Measurements from ENCODE around the gene PRKAG2.

The PRKAG2 gene

GRCh38 chr7:151894111-151895007, 17.4 kb upstream of the PRKAG2 start:
- Histone ChIP-seq H3K9me3 (ENCODE audit: insufficient read depth, low read length) (no peaks in the 10 kb centered on the region), H3K4me2 (ENCODE audit: low read depth, low read length, poor library complexity, severe bottlenecking) (no peak overlapping the region), H2AFZ (ENCODE audit: low read depth, low read length, severe bottlenecking) (no peak overlapping the region), H3K79me2 (ENCODE audit: insufficient read depth, low read length) (no peaks in the 10 kb centered on the region), H3K27ac (ENCODE audit: low read depth, low read length) (no peak overlapping the region), H3K4me3 (ENCODE audit: insufficient read depth, low read length, poor library complexity, severe bottlenecking) (no peak overlapping the region), H3K9me2 (replicated peaks; ENCODE audit: insufficient read depth, low read length) (no peaks in the 10 kb centered on the region), H4K20me1 (ENCODE audit: low read depth, low read length) (no peaks in the 10 kb centered on the region), H3K27me3 (ENCODE audit: low read length) (no peaks in the 10 kb centered on the region), H3K9ac (ENCODE audit: low read length) (no peak overlapping the region), H3F3A (ENCODE audit: insufficient read depth) (no peaks in the 10 kb centered on the region), H3K36me3 (ENCODE audit: low read length) (no peaks in the 10 kb centered on the region)
- TF ChIP-seq, protein P1, sequence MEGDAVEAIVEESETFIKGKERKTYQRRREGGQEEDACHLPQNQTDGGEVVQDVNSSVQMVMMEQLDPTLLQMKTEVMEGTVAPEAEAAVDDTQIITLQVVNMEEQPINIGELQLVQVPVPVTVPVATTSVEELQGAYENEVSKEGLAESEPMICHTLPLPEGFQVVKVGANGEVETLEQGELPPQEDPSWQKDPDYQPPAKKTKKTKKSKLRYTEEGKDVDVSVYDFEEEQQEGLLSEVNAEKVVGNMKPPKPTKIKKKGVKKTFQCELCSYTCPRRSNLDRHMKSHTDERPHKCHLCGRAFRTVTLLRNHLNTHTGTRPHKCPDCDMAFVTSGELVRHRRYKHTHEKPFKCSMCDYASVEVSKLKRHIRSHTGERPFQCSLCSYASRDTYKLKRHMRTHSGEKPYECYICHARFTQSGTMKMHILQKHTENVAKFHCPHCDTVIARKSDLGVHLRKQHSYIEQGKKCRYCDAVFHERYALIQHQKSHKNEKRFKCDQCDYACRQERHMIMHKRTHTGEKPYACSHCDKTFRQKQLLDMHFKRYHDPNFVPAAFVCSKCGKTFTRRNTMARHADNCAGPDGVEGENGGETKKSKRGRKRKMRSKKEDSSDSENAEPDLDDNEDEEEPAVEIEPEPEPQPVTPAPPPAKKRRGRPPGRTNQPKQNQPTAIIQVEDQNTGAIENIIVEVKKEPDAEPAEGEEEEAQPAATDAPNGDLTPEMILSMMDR (IDR thresholded peaks at IDR 0.05; ENCODE audit: insufficient read depth, low read length, poor library complexity, severe bottlenecking): no peak
- no peak for TF ChIP-seq EZH2phosphoT487 (conservative IDR thresholded peaks at IDR 0.05; ENCODE audit: low read length)

DNA sequence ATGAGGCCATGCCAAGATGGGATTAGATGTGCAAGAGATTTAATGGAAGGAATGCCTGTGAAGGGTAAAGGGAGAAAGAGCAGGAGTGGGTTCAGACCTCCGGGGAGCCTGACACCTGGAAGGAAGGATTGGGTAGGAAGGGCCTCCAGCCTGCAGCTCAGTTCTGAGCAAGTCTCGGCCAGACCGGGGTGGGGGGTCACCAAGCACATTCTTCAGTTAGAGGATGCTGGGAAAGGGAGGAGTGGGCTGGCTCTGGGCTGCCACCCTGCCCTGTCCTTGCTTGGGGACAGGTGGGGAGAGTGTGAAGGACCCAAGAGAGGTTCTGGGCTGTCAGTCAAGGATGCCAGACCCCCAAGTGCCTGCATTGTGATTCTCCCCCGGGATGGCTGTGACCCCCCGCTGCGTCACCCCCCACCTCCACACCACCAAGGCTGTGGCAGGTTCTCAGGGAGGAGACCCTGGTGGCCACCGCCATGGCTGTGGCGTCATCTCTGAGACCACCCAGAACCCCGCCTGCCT, 16.5 kb upstream of the PRKAG2 start:
- Histone ChIP-seq H3K27ac (ENCODE audit: low read depth, low read length) (no peak overlapping the region), H3K9ac (ENCODE audit: low read length) (no peak overlapping the region), H3K4me2 (ENCODE audit: low read depth, low read length, poor library complexity, severe bottlenecking) (no peak overlapping the region), H3K9me3 (ENCODE audit: insufficient read depth, low read length) (no peaks in the 10 kb centered on the region), H3K79me2 (ENCODE audit: insufficient read depth, low read length) (no peaks in the 10 kb centered on the region), H4K20me1 (ENCODE audit: low read depth, low read length) (no peaks in the 10 kb centered on the region), H3K36me3 (ENCODE audit: low read length) (no peaks in the 10 kb centered on the region), H3K27me3 (ENCODE audit: low read length) (no peaks in the 10 kb centered on the region), H3K9me2 (replicated peaks; ENCODE audit: insufficient read depth, low read length) (no peaks in the 10 kb centered on the region), H3F3A (ENCODE audit: insufficient read depth) (no peaks in the 10 kb centered on the region), H2AFZ (ENCODE audit: low read depth, low read length, severe bottlenecking) (no peak overlapping the region), H3K4me3 (ENCODE audit: insufficient read depth, low read length, poor library complexity, severe bottlenecking) (no peak overlapping the region)
- TF ChIP-seq, protein P1 (IDR thresholded peaks at IDR 0.05; ENCODE audit: insufficient read depth, low read length, poor library complexity, severe bottlenecking): no peak
- no peak for TF ChIP-seq EZH2phosphoT487 (conservative IDR thresholded peaks at IDR 0.05; ENCODE audit: low read length)

GRCh38 chr7:151891753-151892152, 14.8 kb upstream of the PRKAG2 start:
- H3K9me2 ChIP-seq (replicated peaks; ENCODE audit: insufficient read depth, low read length): no peaks in the 10 kb centered on the region
- TF ChIP-seq, protein P1 (IDR thresholded peaks at IDR 0.05; ENCODE audit: insufficient read depth, low read length, poor library complexity, severe bottlenecking): no peak
- no peak for TF ChIP-seq EZH2phosphoT487 (conservative IDR thresholded peaks at IDR 0.05; ENCODE audit: low read length)
- H3F3A ChIP-seq (ENCODE audit: insufficient read depth): no peaks in the 10 kb centered on the region
- no peaks in the 10 kb centered on the region for H3K36me3 ChIP-seq (ENCODE audit: low read length)
- H3K9ac ChIP-seq (ENCODE audit: low read length): no peak overlapping the region
- H3K9me3 ChIP-seq (ENCODE audit: insufficient read depth, low read length): no peaks in the 10 kb centered on the region
- no peaks in the 10 kb centered on the region for H3K27me3 ChIP-seq (ENCODE audit: low read length)
- no peaks in the 10 kb centered on the region for H4K20me1 ChIP-seq (ENCODE audit: low read depth, low read length)
- no peak overlapping the region for H2AFZ ChIP-seq (ENCODE audit: low read depth, low read length, severe bottlenecking)
- no peak overlapping the region for H3K4me3 ChIP-seq (ENCODE audit: insufficient read depth, low read length, poor library complexity, severe bottlenecking)
- H3K27ac ChIP-seq (ENCODE audit: low read depth, low read length): no peak overlapping the region
- no peaks in the 10 kb centered on the region for H3K79me2 ChIP-seq (ENCODE audit: insufficient read depth, low read length)
- H3K4me2 ChIP-seq (ENCODE audit: low read depth, low read length, poor library complexity, severe bottlenecking): no peak overlapping the region
